GM19193 (cell line): ENCODE data around the gene RGL2.
A peak's percentile ranks its signal among the peaks of the same experiment; 100 is the strongest.

Source experiments
- POLR2A ChIP-seq: IDR thresholded peaks from 4 replicates; pipeline ENCODE4 v1.6.1; 2011; ENCODE audit not compliant: insufficient read depth, insufficient read length; ENCODE audit errors: extremely low read depth

RGL2 gene

DNA sequence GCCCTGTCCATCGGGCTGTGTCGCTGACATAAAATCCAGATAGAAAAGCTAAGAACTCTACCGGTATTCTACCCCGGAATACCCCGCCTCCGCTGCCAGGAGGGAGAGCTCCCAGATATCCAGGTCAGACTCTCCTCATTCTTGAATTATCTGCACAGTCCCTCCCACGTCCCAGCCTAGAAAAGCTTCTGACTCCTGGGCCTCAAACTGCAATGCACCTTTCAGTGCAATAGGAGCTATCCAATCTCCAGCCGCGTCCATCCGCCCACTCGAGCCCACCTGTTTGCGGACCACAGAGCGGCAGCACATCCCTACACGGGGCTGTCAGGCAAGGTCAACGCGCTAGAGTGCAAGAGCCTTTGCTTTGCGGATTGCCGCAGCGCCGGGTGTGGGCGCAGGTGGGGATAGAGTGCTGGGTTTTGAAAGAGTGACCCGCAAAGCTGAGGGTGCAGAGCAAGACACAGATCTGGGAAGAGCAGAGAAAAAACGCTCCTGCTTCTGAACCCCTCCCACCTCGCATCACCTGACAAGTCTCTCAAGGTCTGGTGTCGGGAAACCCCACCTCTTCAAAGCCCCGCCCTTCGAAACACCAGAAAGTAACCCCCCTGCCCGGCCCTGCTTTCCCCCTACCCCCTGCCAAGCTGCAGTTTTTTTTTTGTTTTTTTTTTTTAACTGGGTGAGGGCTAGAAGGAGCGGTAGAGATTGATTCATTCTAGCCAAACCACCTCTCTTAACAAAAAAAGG is 13.8 kb upstream of the RGL2 start:
- TF ChIP-seq POLR2A, result peak; percentile 33

DNA sequence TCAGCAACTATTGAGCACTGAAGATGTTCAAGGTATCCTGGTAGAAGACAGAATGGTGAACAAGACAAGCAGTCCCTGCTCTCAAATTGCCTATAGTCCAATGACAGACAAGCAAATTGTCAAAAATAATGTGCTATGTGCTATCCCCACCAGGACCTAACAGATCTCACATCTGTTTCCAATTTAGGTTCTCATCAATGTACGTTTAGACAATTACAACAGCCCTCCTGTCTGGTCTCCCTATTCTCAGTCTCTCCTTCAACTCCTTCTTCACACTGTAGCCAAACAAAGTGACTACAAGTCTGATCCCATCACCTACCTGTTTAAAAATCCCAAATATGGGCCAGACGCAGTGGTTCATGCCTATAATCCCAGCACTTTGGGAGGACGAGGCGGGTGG is 7.6 kb upstream of the RGL2 start:
- TF ChIP-seq POLR2A, result no peak

DNA sequence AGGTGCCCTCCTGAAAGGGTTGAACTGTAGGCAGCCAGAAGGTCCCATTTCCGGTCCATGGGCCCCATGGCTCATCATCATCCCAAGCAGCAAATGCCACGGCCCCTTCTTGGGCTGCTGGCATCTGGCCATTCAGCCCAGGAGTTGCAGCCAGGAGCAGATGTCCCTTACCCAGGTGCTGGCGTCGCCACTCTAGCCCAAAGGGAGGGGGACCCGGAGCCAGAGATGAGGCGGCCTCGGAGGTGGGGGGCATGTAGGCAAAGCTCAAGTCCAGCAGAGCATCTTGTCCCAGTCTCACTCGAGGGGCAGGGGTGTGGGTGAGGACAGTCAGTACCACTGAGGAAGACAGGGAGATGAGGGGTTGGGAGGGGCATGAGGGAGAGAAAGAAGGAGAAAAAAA is 6.3 kb upstream of the RGL2 start:
- no peak for TF ChIP-seq POLR2A

DNA sequence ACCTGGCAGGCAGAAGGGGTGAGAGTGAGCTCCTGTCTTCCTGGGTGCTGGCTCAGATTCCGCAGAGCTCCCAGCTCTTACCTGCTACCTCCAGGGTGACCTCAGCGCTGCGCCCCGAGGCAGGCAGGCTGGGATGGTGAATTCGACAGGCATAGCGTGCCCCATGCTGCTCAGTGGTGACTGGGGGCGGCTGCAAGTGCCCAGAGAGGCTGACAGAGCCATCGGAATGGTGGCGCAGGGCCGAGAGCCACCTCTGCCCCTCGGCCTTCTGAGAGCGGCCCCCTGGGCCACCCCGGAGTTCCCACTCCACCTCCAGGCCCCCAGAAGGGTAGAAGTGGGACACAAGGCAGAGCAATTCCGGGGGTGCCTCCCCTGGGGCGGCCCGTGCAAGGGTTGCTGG is 5.5 kb upstream of the RGL2 start:
- no peak for TF ChIP-seq POLR2A

DNA sequence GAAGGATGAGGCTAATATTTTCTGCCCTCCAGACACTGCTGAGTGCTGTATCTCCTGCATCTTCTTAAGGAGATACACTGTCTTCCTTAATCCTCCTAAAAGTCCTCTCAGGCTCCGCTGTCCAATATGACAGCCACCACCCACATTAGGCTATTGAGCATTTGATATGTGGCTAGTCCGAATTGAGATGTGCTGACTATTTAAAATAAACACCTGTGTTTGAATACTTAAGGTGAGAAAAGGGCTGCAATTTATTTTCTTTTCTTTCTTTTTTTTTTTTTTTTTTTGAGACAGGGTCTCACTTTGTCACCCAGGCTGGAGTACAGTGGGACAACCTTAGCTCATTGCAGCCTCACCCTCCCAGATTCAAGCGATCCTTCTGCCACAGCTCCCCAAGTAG is 3.1 kb upstream of the RGL2 start:
- TF ChIP-seq POLR2A, result no peak

DNA sequence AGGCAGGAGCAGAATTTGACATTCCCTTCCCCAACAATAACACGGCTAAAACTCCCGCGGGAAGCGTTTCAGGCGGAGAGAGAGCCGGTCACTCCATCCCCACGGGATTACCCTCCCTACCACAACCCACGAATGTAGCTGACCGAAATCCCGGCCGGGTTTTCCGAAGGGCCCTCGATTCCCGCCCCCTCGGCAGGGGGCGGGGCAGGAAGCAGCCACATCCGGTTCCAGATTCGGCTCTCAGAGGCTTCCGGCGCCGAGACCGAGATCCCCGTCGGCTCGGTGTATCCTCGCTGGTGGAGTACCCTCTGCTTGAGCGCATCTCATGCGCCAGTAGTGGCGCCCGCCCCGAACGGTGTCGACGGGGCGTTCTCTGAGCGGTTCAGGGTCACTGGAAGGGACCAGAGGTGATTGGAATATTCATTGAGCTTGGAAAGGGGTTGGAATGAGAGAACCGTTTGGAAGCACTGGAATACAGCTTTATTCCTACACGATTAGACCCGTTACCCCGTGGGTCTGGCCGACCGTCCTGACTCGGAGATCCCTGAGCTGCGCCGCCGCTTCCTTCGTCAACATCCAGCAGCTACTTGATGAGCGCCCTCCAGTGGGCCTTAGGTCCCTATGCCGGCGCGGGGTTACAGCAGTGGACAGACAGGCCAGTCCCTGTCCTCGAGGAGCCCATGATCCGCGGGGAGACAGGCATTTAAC is 649 bp upstream of the RGL2 start:
- TF ChIP-seq POLR2A, result peak; percentile 93

DNA sequence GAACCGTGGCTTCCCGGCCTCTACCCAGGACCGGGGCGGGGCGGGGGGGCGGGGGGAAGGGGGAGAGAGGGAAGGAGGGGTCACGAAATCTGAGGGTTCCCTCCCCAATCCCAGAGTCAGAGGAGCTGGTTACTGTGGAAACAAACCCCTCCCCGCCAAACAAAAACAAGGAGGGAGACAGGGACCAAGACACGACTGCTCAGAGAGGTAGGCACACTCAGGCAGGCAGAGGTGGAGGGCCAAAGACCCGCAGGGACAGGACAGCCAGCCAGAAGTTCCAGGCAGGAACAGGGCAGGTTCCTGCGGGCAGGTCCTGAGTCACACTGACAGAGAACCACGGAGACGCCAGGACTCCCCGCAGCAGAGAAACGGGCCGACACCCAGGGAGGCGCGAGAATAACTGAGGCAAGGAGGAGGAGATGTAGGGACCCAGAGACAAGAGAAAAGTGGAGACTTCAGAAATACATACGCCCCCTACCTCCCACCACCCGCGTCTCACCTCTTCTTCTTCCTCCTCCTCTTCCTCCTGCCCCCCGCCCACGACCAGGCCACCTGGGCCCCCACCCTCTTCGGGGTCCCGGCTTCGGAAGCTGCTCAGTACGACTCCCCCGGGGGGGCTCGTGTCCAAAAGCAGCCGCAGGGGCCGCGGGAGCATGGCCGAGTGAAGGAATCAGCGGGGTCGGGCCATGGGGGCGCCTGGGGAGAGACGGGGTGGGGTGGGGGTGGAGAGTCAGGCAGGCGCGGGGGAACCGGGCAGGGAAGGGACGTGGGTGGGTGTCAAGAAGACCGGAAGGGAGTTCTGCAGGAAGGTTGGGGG is 578 bp downstream of the RGL2 start:
- TF ChIP-seq POLR2A, result no peak

DNA sequence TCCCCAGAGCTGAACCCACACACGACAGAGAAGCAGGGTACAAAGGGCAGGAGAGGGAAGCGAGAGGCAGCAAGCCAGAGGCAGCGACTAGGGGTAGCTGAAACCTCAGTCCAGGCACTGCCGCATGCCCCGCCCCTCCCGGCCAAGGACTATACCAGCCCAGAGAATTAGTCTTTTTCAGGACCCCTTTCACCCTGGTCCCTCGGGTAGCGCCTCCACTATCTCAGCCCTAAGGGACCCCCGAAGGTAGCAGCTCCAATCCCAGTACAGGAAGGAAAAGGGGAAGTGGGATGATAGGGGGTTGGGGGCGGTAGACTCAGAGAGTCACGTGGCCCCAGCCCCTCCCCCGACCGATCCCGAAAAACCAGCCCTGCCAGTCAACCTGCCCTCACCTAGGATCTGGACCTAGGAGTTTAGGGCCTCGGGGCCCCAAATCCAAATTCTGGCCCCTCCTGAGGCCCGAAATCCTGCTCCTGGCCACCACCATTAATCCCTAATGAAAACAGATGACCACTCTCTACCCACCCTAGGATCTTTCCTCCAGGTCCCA is 1.3 kb downstream of the RGL2 start:
- TF ChIP-seq POLR2A, result no peak

DNA sequence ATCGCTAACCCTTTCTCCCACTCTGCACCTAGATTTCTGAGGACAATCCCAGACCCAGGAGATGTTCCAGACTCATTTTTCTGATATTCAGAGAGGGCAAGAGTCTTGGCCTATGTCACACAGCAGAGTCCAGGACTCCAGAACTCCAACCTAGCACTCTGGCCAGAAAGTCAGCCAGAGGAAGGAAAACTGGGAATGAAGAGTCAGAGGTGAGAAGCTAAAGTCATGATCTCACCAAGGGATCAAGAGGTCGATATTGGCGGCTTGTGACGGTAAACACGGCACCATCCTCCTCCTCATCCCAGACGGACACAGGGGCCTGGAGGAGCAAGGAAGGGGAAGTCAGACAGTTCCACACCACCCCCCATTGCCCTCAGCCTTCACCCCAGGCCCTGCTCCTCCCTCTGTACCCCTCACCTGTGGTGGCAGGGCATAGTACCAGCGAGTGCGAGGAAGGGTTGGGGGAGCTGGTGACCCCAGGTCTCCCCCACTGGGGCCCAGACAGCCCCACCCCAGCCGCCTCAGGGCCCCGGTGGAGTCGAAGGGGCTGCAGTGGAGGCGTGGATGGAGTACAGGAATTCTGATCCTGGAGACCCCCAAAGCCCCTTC is 1.8 kb downstream of the RGL2 start:
- TF ChIP-seq POLR2A, result no peak

DNA sequence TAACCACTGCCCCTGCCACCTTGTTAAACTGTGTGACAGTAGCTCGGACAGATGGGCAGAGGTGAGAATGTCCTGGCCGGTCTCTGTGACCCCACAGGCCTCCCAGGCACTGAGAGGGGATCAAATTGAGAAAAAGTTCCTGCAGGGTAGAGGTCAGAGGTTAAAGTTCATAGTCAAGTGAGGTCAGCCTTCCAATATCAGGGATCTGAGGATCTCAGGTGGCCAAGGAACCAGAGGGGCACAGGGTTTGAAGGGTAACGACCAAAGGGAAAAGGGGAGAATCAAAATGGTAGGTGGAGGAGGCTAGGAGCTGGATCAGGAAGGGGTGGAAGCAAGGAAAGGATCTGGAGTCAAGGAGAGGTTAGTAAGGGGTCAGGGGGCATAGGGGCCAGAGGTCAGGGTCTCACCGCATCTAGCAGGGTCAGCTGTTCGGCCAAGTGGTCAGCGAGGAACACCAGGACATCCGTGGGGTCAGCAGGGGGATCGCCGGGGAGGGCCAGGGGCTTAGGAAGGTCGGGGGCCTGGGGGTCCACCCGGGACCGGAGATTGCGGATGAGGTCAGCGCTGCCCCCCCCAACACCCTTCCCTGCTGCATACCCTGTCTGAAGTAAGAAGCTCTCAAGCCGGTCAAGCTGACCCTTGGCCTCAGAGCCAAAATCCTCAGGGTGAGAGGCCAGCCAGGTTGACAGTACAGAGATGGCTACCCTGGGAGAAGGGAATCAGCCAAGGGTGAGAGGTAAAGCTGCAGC is 2.9 kb downstream of the RGL2 start:
- TF ChIP-seq POLR2A, result no peak

DNA sequence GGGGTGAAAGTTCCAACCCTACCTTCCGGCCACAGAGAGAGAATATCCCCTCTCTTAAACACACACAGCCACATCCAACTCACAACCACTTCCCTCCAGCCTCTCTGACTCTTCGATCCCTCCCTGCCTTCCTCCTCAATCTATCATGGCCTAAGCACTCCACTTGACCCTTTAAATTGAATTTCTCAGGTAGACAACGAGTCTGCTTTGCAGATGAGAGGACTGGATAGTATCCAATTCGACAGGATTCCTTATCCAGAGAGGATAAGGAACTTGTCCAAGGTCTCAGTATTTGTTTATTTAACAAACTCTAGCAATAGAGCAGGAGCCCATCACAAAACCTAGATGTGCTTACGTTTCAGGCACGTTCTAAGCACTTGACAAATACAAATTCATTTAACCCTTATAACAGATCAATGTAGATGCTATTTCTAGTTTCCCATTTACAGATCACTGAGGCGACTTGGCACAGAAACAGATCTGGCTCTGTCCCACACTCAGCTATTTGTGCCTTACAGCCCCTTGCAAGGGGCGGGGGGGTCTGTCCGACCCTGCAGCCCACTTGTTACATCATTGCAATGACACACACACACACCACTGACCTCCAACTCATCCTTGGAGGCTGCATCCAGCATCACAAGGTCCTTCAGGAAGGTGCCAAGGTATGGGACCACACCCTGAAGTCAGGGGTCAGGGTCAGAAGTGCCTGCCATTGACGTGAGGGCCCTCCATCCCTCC is 4.5 kb downstream of the RGL2 start:
- TF ChIP-seq POLR2A, result no peak

DNA sequence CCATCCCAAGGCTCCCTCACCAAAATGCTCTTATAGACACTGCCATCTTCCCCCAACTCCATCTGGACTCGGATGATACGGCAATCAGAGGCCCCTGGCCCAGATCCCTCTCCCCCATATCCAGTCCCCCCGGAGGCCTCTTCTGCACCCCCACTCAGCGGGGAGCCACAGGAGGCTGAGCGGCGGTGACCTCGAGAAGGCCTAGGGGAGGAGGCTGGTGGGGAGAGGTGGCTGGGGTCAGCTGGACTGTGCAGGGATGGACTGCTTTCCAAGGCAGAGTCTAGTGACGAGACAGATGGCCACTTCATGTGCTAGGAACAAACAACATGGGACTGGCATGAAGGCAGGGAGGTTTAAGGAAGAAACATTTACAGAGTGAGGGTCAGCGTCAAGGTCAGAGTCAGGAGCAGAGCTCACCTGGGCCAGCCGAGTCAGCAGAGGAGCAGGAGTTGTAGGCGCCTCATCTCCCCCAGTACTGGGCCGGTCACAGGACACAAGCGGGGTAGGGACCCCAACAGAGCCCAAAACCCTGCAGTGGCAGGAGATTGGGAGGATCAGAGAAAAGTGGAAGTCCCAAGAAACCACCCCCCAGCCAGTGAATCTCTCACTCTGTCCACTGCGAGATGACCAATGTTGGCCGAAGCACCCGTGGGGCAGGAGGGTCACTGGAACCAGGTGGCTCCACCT is 5.6 kb downstream of the RGL2 start:
- TF ChIP-seq POLR2A, result no peak

DNA sequence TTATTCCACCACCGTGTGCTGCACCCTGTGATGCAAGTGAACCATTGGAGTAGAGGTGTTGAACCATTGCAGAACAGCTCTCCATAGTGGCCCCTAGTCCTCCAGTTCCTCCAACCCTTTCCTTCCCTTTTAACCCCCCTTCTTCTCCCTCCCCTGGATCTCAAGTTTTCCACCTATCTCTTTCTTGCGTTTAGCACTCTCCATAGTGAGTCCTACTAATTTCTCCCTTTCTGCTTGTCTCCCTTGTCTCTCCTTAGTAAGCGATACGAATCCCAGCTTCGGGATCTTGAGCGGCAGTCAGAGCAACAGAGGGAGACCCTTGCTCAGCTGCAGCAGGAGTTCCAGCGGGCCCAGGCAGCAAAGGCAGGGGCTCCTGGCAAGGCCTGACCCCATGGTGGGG is 8.3 kb downstream of the RGL2 start:
- no peak for TF ChIP-seq POLR2A

DNA sequence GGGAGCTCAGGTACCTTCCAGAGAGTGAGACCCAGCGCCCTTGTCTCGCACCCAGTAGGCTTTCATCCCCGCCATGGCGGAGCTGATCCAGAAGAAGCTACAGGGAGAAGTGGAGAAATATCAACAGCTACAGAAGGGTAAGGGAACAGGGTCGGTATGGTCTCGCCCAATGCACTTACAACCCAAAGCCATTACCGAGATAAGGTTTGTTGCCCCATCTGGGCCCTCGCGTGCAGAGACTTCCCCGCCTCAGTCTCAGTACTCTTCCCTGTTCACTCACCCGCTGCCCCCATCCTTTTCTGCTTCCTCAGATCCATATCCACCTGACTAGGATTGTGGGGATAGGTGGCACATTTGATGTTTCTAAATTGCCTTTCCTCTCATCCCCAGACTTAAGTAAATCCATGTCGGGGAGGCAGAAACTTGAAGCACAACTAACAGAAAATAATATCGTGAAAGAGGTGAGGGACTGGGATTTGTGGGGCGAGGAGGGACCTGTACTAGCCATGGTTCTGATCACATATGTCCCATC is 8.9 kb downstream of the RGL2 start:
- no peak for TF ChIP-seq POLR2A
